Measurements from ENCODE around the gene CCDC85A. TPM values are rescaled to one million over a fixed set of nuclear protein-coding genes. Genes with fewer than 3 reads are reported as not detected.

CCDC85A gene
- polyA plus RNA-seq, 3 donors from 2014 or later = not detected

- no peak overlapping the region for H3K27ac Mint-ChIP-seq
- peaks cover 0 to 16% (median 2%) of the 10 kb centered on the region in 6 donors for H3K9me3 Mint-ChIP-seq
- no peak overlapping the region for H3K4me3 Mint-ChIP-seq
- H3K27me3 Mint-ChIP-seq (ENCODE audit: low read depth in 3 of 3) = no peaks in the 10 kb centered on the region
- no peaks in the 10 kb centered on the region for H3K36me3 Mint-ChIP-seq
- H3K4me1 Mint-ChIP-seq = no peaks in the 10 kb centered on the region
- no peak for DNase-seq
Observed at GRCh38 chr2:56347881-56348280, 164.1 kb downstream of the CCDC85A start.

GRCh38 chr2:56348392-56349210 lies 164.8 kb downstream of the CCDC85A start:
- no peak overlapping the region for H3K4me3 Mint-ChIP-seq
- DNase-seq = no peak
- H3K36me3 Mint-ChIP-seq = no peaks in the 10 kb centered on the region
- no peak overlapping the region for H3K27ac Mint-ChIP-seq
- H3K9me3 Mint-ChIP-seq = peaks cover 0 to 16% (median 3%) of the 10 kb centered on the region in 6 donors
- H3K27me3 Mint-ChIP-seq (ENCODE audit: low read depth in 3 of 3) = no peaks in the 10 kb centered on the region
- no peaks in the 10 kb centered on the region for H3K4me1 Mint-ChIP-seq

- Mint-ChIP-seq H3K4me3 (no peak overlapping the region), H3K27me3 (ENCODE audit: low read depth in 3 of 3) (no peaks in the 10 kb centered on the region), H3K4me1 (no peaks in the 10 kb centered on the region), H3K27ac (no peak overlapping the region), H3K9me3 (peaks cover 10 to 47% (median 22%) of the 10 kb centered on the region in 6 donors), H3K36me3 (no peaks in the 10 kb centered on the region)
- DNase-seq = no peak
Observed at GRCh38 chr2:56357655-56358295, 174.0 kb downstream of the CCDC85A start.

GRCh38 chr2:56361844-56362243 lies 178.1 kb downstream of the CCDC85A start:
- Mint-ChIP-seq H3K9me3 (peaks cover 8 to 35% (median 29%) of the 10 kb centered on the region in 6 donors), H3K27ac (no peak overlapping the region), H3K4me1 (no peaks in the 10 kb centered on the region), H3K4me3 (no peak overlapping the region), H3K27me3 (ENCODE audit: low read depth in 3 of 3) (no peaks in the 10 kb centered on the region), H3K36me3 (no peaks in the 10 kb centered on the region)
- DNase-seq = no peak

GRCh38 chr2:56364902-56365301 lies 181.1 kb downstream of the CCDC85A start:
- Mint-ChIP-seq H3K27ac (no peak overlapping the region), H3K27me3 (ENCODE audit: low read depth in 3 of 3) (no peaks in the 10 kb centered on the region), H3K36me3 (no peaks in the 10 kb centered on the region), H3K9me3 (peaks cover 7 to 36% (median 18%) of the 10 kb centered on the region in 6 donors), H3K4me1 (no peaks in the 10 kb centered on the region), H3K4me3 (no peak overlapping the region)
- DNase-seq = no peak

GRCh38 chr2:56369316-56369715 lies 185.5 kb downstream of the CCDC85A start:
- no peaks in the 10 kb centered on the region for H3K36me3 Mint-ChIP-seq
- H3K27ac Mint-ChIP-seq = no peak overlapping the region
- H3K4me3 Mint-ChIP-seq = no peak overlapping the region
- H3K9me3 Mint-ChIP-seq = peaks cover 4 to 20% (median 13%) of the 10 kb centered on the region in 6 donors
- no peak for DNase-seq
- H3K27me3 Mint-ChIP-seq (ENCODE audit: low read depth in 3 of 3) = no peaks in the 10 kb centered on the region
- no peaks in the 10 kb centered on the region for H3K4me1 Mint-ChIP-seq

- Mint-ChIP-seq H3K4me3 (no peak overlapping the region), H3K9me3 (peaks cover 4 to 24% (median 8%) of the 10 kb centered on the region in 6 donors), H3K27me3 (ENCODE audit: low read depth in 3 of 3) (no peaks in the 10 kb centered on the region), H3K36me3 (no peaks in the 10 kb centered on the region), H3K27ac (no peak overlapping the region), H3K4me1 (no peaks in the 10 kb centered on the region)
- no peak for DNase-seq
Observed at GRCh38 chr2:56372071-56372656, 188.4 kb downstream of the CCDC85A start.

GRCh38 chr2:56375251-56375650 lies 191.5 kb downstream of the CCDC85A start:
- H3K36me3 Mint-ChIP-seq = no peaks in the 10 kb centered on the region
- no peak overlapping the region for H3K4me3 Mint-ChIP-seq
- H3K27me3 Mint-ChIP-seq (ENCODE audit: low read depth in 3 of 3) = no peaks in the 10 kb centered on the region
- H3K27ac Mint-ChIP-seq = no peak overlapping the region
- H3K4me1 Mint-ChIP-seq = no peaks in the 10 kb centered on the region
- DNase-seq = no peak
- H3K9me3 Mint-ChIP-seq = peaks cover 2 to 26% (median 10%) of the 10 kb centered on the region in 6 donors

- H3K27me3 Mint-ChIP-seq (ENCODE audit: low read depth in 3 of 3) = no peaks in the 10 kb centered on the region
- DNase-seq = no peak
- H3K4me1 Mint-ChIP-seq = no peaks in the 10 kb centered on the region
- H3K27ac Mint-ChIP-seq = no peak overlapping the region
- H3K4me3 Mint-ChIP-seq = no peak overlapping the region
- no peaks in the 10 kb centered on the region for H3K36me3 Mint-ChIP-seq
- peaks cover 2 to 25% (median 13%) of the 10 kb centered on the region in 6 donors for H3K9me3 Mint-ChIP-seq
Observed at GRCh38 chr2:56376699-56377665, 193.2 kb downstream of the CCDC85A start.

GRCh38 chr2:56379066-56379465 lies 195.3 kb downstream of the CCDC85A start:
- Mint-ChIP-seq H3K27ac (no peak overlapping the region), H3K27me3 (ENCODE audit: low read depth in 3 of 3) (no peaks in the 10 kb centered on the region), H3K4me3 (no peak overlapping the region), H3K4me1 (no peaks in the 10 kb centered on the region), H3K9me3 (peaks cover 3 to 26% (median 13%) of the 10 kb centered on the region in 6 donors), H3K36me3 (no peaks in the 10 kb centered on the region)
- no peak for DNase-seq

GRCh38 chr2:56380861-56381260 lies 197.1 kb downstream of the CCDC85A start:
- no peak overlapping the region for H3K27ac Mint-ChIP-seq
- no peaks in the 10 kb centered on the region for H3K4me1 Mint-ChIP-seq
- H3K36me3 Mint-ChIP-seq = no peaks in the 10 kb centered on the region
- no peak overlapping the region for H3K4me3 Mint-ChIP-seq
- no peaks in the 10 kb centered on the region for H3K27me3 Mint-ChIP-seq (ENCODE audit: low read depth in 3 of 3)
- peaks cover 3 to 27% (median 12%) of the 10 kb centered on the region in 6 donors for H3K9me3 Mint-ChIP-seq
- no peak for DNase-seq

- Mint-ChIP-seq H3K27ac (no peak overlapping the region), H3K36me3 (no peaks in the 10 kb centered on the region), H3K4me1 (no peaks in the 10 kb centered on the region), H3K4me3 (no peak overlapping the region), H3K9me3 (peaks cover 2 to 18% (median 9%) of the 10 kb centered on the region in 6 donors), H3K27me3 (ENCODE audit: low read depth in 3 of 3) (no peaks in the 10 kb centered on the region)
- no peak for DNase-seq
Observed at GRCh38 chr2:56382466-56382865, 198.7 kb downstream of the CCDC85A start.

- H3K4me3 Mint-ChIP-seq = no peak overlapping the region
- no peaks in the 10 kb centered on the region for H3K27me3 Mint-ChIP-seq (ENCODE audit: low read depth in 3 of 3)
- H3K27ac Mint-ChIP-seq = no peak overlapping the region
- DNase-seq = no peak
- no peaks in the 10 kb centered on the region for H3K4me1 Mint-ChIP-seq
- no peaks in the 10 kb centered on the region for H3K36me3 Mint-ChIP-seq
- H3K9me3 Mint-ChIP-seq = peaks cover 0 to 28% (median 6%) of the 10 kb centered on the region in 6 donors
Observed at GRCh38 chr2:56386657-56387056, 202.9 kb downstream of the CCDC85A start.
